Adrenal gland (tissue), 12 donors: Measurements from ENCODE around the gene ADAMTS18. TPM values are rescaled to one million over a fixed set of nuclear protein-coding genes. Genes with fewer than 3 reads are reported as not detected.
"Not testable (repeated sequence)": the region's sequence is repeated elsewhere in the genome, so short reads cannot be mapped to it uniquely, and the experiment has no call there.

Experiments used
- DNase-seq, 7 donors: peaks; one replicate each; pipeline ENCODE4 v3.0.0-alpha.2; 2019 to 2020
- H3K27ac ChIP-seq, 5 donors: fragments of 200-600 bp; sonication (generic) in 4 of 5; 1 replicate in 3 of 5; 2 replicates in 2 of 5; pipeline versions ENCODE4 v1.5.1 to v1.8.0; 2016 to 2020; ENCODE audit warnings: mild to moderate bottlenecking in 1 of 5
- H3K27me3 ChIP-seq: fragments of 200-600 bp; 2 replicates; pipeline ENCODE4 v1.8.0; 2021
- H3K36me3 ChIP-seq, 2 donors: fragments of 200-600 bp; replicated peaks in 1 of 2; 1 replicate in 1 of 2; 2 replicates in 1 of 2; pipeline versions ENCODE4 v1.5.1 to v1.8.0; 2018 to 2022
- H3K4me1 ChIP-seq, 2 donors: fragments of 200-600 bp; replicated peaks in 1 of 2; 1 replicate in 1 of 2; 2 replicates in 1 of 2; pipeline versions ENCODE4 v1.5.1 to v1.8.0; 2018 to 2021
- H3K4me3 ChIP-seq, 4 donors: fragments of 200-600 bp; sonication (generic) in 3 of 4; one replicate each; pipeline ENCODE4 v1.5.1; 2016 to 2018
- H3K9me3 ChIP-seq, 3 donors: fragments of 200-600 bp; sonication (generic) in 1 of 3; replicated peaks in 1 of 3; 1 replicate in 2 of 3; 2 replicates in 1 of 3; pipeline versions ENCODE4 v1.5.1 to v1.8.0; 2016 to 2021
- POLR2A ChIP-seq, 2 donors: fragments of 450-650 bp; IDR thresholded peaks; one replicate each; pipeline ENCODE4 v1.6.1; 2017; ENCODE audit warnings: antibody characterized with exemption in 2 of 2, mild to moderate bottlenecking in 2 of 2, moderate library complexity in 1 of 2
- WGBS, 4 donors: extraction: QIAGEN DNeasy Blood & Tissue Kit in 2 of 4; methylation state at CpG; one replicate each; pipeline versions ENCODE4 v1.1.5 to v1.1.7; 2013 to 2017; 5-methylcytosine and 5-hydroxymethylcytosine counted together
- intact Hi-C, 2 donors: fragments of 100-400 bp; cut with DNase I; formaldehyde crosslinking; loops; one replicate each; pipeline versions ENCODE4 v1.14.1 to v1.15.0; 2022 to 2023
- polyA plus RNA-seq, 3 donors: library from polyadenylated mRNA; stranded (reverse); fragments of 200-250 nt in 2 of 3; fragments of 350-450 nt in 1 of 3; fragmentation: Illumina TruSeq in 1 of 3; extraction: RNeasy Lipid Tissue Mini Kit (QIAGEN cat#74804) in 1 of 3; gene quantifications; one replicate each; pipeline ENCODE4 v1.2.3, GENCODE V29; 2013 to 2014
- total RNA-seq, 9 donors: library from RNA; depleted of rRNA in 4 of 9; stranded (reverse); fragments of >200 nt in 4 of 9; fragments of 120-200 nt in 1 of 9; fragmentation: NEBNext Ultra II Directional in 1 of 9; extraction: Animal tissue kit (Norgen Biotek cat#: 25700) in 1 of 9; gene quantifications; one replicate each; pipeline versions ENCODE4 v1.1.0 to v1.2.4, GENCODE V29; 2013 to 2023
- TF ChIP-seq, protein P1 (sequence below), 6 experiments: fragments of 450-650 bp in 4 of 6; fragments of 200-600 bp in 2 of 6; sonication (generic) in 1 of 6; IDR thresholded peaks; 1 replicate in 5 of 6; 2 replicates in 1 of 6; pipeline versions ENCODE4 v1.5.1 to v1.8.0; 2016 to 2021; ENCODE audit warnings: antibody characterized with exemption in 6 of 6, mild to moderate bottlenecking in 2 of 6, moderate library complexity in 1 of 6
- donor health status: healthy with polysubstance abuse.
- donor health status: Bipolar disorder and iron deficiency.
- donor health status: DM: yes; HTN: yes; CAD: no.
- donor health status: DM: no; HTN: no; CAD: no.
- donor health status: DM: no; HTN: no; CAD: no.
- donor health status: DM: yes; HTN: yes; CAD: no.

The ADAMTS18 gene
- total and polyA plus RNA-seq, 12 donors = 0.10 to 0.32 (median 0.11) TPM; not detected in 9

DNA sequence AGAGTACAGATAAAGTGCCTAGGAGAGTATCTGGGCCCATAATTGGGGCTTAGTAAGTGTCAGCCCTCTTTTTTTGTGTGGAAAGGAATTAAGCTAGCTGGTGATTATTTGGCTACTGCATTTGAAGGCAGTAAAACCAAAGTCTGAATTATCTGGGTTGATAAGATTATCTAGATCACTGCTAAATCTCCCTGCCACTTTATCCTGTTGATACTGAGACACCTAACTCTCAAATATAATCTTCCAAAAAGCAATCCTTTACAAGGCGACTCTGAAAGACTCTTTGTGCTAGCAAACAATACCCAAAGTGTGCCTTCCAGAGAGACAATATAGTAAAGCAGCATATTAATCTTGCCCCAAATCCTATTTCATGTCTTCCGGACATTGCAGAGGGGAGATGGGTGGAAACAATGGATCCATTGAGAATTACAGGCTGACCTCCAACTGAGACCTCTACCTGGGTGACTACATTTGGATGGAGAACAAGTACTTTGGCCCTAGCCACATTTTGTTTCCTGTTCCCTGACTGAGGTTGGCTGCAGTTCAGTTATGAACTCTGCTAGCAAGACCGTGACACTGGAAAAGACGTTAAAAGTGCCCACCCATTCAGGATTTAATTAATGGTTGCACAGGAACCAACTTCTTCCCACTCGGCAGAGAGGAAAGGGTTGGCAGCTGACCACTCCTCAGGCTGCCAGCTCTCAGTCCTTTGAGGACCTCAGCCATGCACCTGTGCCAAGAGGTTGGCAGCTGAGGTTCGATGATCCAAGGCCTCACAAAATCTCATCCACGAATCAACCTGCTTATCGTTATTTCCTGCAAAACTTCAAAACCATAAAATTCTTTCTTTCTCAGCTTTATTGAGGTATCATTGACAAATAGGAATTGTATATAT, 163.1 kb downstream of the ADAMTS18 start:
- Histone ChIP-seq H3K27me3 (no peaks in the 10 kb centered on the region), H3K9me3 (no peaks in the 10 kb centered on the region), H3K36me3 (no peaks in the 10 kb centered on the region), H3K27ac (no peak overlapping the region), H3K4me3 (no peak overlapping the region), H3K4me1 (no peaks in the 10 kb centered on the region)
- TF ChIP-seq, protein P1, sequence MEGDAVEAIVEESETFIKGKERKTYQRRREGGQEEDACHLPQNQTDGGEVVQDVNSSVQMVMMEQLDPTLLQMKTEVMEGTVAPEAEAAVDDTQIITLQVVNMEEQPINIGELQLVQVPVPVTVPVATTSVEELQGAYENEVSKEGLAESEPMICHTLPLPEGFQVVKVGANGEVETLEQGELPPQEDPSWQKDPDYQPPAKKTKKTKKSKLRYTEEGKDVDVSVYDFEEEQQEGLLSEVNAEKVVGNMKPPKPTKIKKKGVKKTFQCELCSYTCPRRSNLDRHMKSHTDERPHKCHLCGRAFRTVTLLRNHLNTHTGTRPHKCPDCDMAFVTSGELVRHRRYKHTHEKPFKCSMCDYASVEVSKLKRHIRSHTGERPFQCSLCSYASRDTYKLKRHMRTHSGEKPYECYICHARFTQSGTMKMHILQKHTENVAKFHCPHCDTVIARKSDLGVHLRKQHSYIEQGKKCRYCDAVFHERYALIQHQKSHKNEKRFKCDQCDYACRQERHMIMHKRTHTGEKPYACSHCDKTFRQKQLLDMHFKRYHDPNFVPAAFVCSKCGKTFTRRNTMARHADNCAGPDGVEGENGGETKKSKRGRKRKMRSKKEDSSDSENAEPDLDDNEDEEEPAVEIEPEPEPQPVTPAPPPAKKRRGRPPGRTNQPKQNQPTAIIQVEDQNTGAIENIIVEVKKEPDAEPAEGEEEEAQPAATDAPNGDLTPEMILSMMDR (IDR thresholded peaks at IDR 0.05) = no peak
- TF ChIP-seq POLR2A (IDR thresholded peaks at IDR 0.05) = no peak
- no peak for DNase-seq
- intact Hi-C loops = no loop called here
- WGBS, 4 donors = 65 to 74% (median 73%) methylated on average over 8 of the region's 8 CpGs

DNA sequence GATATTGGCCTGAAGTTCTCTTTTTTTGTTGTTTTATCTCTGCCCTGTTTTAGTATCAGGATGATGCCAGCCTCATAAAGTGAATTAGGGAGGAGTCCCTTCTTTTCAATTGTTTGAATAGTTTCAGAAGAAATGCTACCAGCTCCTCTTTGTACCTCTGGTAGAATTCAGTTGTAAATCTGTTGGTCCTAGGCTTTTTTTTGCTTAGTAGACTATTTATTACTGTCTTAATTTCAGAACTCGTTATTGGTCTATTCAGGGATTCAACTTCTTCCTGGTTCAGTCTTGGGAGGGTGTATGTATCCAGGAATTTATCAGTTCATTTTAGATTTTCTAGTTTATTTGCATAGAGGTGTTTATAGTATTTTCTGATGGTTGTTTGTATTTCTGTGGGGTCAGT, 168.6 kb downstream of the ADAMTS18 start:
- H3K9me3 ChIP-seq, H3K4me1 ChIP-seq, H3K27ac ChIP-seq, DNase-seq, H3K36me3 ChIP-seq, H3K4me3 ChIP-seq, H3K27me3 ChIP-seq, intact Hi-C loops: not testable (repeated sequence)
- 56 to 85% (median 69%) methylated on average over 1 of the region's 1 CpG for WGBS, 4 donors

DNA sequence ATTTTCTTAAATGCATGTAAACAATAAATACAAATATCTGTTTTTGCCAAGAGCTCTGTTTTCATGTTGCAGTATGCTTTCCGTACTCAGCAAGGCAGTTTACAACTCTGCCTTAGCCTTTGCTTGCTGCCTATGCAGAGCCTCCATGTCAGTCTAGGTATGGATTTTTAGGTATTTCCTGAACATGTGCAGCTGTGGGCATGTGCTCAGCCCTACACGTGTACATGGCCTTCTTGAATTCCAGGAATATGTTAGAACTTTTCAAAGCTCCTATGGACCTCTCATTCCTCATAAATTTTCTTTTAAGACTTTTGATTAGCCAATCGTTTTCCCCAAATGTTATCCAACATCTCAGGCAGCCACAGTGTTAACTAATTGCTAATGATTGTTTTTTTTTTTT, 171.9 kb downstream of the ADAMTS18 start:
- Histone ChIP-seq H3K9me3 (no peaks in the 10 kb centered on the region), H3K4me3 (no peak overlapping the region), H3K27ac (no peak overlapping the region), H3K36me3 (no peaks in the 10 kb centered on the region), H3K27me3 (no peaks in the 10 kb centered on the region), H3K4me1 (no peaks in the 10 kb centered on the region)
- intact Hi-C loops = no loop called here
- 47 to 56% (median 50%) methylated on average over 3 of the region's 3 CpGs for WGBS, 4 donors
- TF ChIP-seq, protein P1 (IDR thresholded peaks at IDR 0.05) = no peak
- TF ChIP-seq POLR2A (IDR thresholded peaks at IDR 0.05) = no peak
- DNase-seq = no peak

DNA sequence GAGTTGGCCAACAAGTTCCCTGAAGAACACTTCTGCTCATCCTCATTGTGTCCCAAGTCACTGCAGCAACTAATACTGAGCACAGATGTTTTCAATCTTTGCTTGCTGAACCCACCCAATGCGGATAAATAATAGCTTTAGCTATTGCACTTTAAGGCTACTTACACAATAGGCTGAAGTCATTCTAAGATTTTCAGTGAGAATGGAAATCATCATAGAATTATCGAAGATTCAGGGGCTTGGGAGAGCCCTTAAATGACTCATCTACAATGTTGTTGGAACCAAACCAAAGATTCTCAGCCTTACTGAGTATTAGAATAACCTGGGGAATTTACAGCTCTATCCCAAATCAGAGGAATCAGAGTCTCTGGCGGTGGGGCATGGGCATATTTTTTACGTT, 184.4 kb downstream of the ADAMTS18 start:
- no peaks in the 10 kb centered on the region for H3K9me3 ChIP-seq
- no peak overlapping the region for H3K4me3 ChIP-seq
- TF ChIP-seq POLR2A (IDR thresholded peaks at IDR 0.05) = no peak
- TF ChIP-seq, protein P1 (IDR thresholded peaks at IDR 0.05) = no peak
- WGBS, 4 donors = 73 to 80% (median 75%) methylated on average over 4 of the region's 4 CpGs
- H3K27ac ChIP-seq = no peak overlapping the region
- H3K4me1 ChIP-seq = no peaks in the 10 kb centered on the region
- no peaks in the 10 kb centered on the region for H3K36me3 ChIP-seq
- intact Hi-C loops = no loop called here
- no peak for DNase-seq
- H3K27me3 ChIP-seq = no peaks in the 10 kb centered on the region

DNA sequence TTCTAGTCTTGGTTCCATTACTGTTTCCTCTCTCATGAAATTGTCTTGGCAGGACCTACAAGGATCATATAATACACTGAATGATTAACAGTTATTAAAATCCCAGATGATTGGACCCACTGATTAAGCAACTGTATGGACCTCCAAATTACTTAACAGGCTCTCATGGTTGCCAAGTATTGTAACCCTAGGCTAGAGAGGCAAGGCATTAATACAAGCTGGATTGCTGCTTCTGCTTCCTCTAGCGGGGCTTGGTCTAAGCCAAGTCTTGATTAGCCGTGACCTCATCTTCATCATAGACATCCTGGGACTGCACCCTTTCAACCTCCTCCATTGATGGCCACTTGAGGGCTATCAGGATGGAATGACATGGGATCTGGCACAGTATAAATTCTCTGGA, 188.7 kb downstream of the ADAMTS18 start:
- Histone ChIP-seq H3K27me3 (no peaks in the 10 kb centered on the region), H3K36me3 (no peaks in the 10 kb centered on the region), H3K4me1 (no peaks in the 10 kb centered on the region), H3K27ac (no peak overlapping the region), H3K9me3 (no peaks in the 10 kb centered on the region), H3K4me3 (no peak overlapping the region)
- WGBS, 4 donors = 70 to 93% (median 88%) methylated on average over 2 of the region's 2 CpGs
- TF ChIP-seq, protein P1 (IDR thresholded peaks at IDR 0.05) = no peak
- no peak for TF ChIP-seq POLR2A (IDR thresholded peaks at IDR 0.05)
- intact Hi-C loops = no loop called here
- DNase-seq = no peak

DNA sequence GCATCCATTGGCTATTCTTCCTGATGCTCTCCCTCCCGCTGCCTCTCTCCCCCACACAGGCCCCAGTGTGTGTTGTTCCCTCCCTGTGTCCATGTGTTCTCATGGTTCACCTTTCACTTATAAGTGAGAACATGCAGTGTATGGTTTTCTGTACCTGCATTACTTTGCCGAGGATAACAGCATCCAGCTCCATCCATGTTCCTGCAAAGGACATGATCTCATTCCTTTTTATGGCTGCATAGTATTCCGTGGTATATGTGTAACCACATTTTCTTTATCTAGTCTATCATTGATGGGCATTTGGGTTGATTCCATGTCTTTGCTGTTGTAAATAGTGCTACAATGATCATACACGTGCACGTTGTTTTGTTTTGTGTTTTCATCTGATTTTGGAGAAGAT, 192.4 kb downstream of the ADAMTS18 start:
- H3K9me3 ChIP-seq, H3K4me1 ChIP-seq, H3K27me3 ChIP-seq, H3K27ac ChIP-seq, H3K4me3 ChIP-seq, H3K36me3 ChIP-seq, DNase-seq, intact Hi-C loops: not testable (repeated sequence)
- WGBS, 4 donors = 82 to 86% (median 84%) methylated on average over 5 of the region's 5 CpGs
